ENCODE results near the gene CIAO2A. TPM values are rescaled to one million over a fixed set of nuclear protein-coding genes. Genes with fewer than 3 reads are reported as not detected.

Gene CIAO2A
- total RNA-seq, 1 donor from 2014 or later = 53.4 TPM

DNA sequence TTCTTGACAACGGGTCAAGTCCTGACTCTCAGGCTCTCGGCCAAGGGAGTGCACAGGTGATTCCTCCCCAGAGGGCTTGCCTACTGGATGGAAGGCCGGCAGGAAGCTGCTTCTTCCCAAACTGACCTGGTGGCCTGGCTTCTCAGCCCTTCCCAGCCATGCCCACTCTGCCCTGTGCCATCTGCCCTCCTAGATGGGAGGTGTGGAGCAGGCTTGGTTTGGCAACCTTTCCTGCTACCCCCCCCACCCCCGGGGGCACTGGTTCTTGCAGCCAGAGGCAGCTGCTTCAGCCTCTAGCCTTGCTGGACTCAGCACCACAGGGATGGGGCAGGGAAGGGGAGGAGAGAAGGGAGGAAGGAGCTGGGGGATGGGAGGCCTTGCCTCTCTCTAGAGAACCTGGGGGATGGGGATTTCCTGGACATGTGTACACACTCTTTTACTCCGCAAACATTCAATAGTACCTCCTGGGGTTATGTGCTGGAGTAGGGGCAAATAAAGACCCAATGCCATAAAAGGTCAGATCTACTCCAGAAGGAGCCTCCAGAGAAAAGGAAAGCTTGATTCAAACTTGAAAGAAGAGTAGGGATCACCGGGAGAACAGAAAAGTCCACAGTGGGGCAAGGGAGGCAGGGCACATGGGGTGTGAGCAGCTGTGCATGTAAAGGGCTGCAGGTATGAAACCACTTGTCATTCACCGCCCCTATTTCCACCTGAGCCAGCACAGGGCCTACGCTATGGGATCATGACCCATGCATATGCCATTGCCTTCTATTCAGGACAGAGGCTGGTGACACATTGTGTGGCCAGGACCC, 43.2 kb downstream of the CIAO2A start:
- no peak overlapping the region for H3K9ac ChIP-seq (ENCODE audit: low read length)
- Mint-ChIP-seq H3K4me1 (ENCODE audit: low read depth, unreplicated experiment) (peaks cover 10% of the 10 kb centered on the region), H3K27me3 (ENCODE audit: low read depth, unreplicated experiment) (peaks cover 31% of the 10 kb centered on the region), H3K36me3 (ENCODE audit: low read depth, unreplicated experiment) (no peaks in the 10 kb centered on the region), H3K4me3 (ENCODE audit: unreplicated experiment) (no peak overlapping the region), H3K27ac (ENCODE audit: unreplicated experiment) (no peak overlapping the region), H3K9me3 (ENCODE audit: unreplicated experiment) (no peaks in the 10 kb centered on the region)
- no peak overlapping the region for H3K4me3 ChIP-seq (ENCODE audit: insufficient read depth, low read depth, low read length)
- no peaks in the 10 kb centered on the region for H3K79me2 ChIP-seq (ENCODE audit: insufficient read depth, low read length)
- no peaks in the 10 kb centered on the region for H3K36me3 ChIP-seq (ENCODE audit: insufficient read depth, low read length)
- no peak for FAIRE-seq
- H3K9me3 ChIP-seq (ENCODE audit: insufficient read depth, low read depth, low read length) = no peaks in the 10 kb centered on the region
- H3K27ac ChIP-seq (ENCODE audit: low read depth, low read length) = no peak overlapping the region
- DNase-seq (ENCODE audit: low read depth) = no peak
- H4K20me1 ChIP-seq (ENCODE audit: insufficient read depth, low read length) = no peaks in the 10 kb centered on the region
- H3K4me2 ChIP-seq (ENCODE audit: low read length) = no peak overlapping the region
- no peak overlapping the region for H2AFZ ChIP-seq (ENCODE audit: low read depth, low read length)
- peaks cover 5% of the 10 kb centered on the region for H3K27me3 ChIP-seq (ENCODE audit: insufficient read depth, low read length)
- peaks cover 6% of the 10 kb centered on the region for H3K4me1 ChIP-seq (ENCODE audit: insufficient read depth, low read length)
- TF ChIP-seq, protein P1, sequence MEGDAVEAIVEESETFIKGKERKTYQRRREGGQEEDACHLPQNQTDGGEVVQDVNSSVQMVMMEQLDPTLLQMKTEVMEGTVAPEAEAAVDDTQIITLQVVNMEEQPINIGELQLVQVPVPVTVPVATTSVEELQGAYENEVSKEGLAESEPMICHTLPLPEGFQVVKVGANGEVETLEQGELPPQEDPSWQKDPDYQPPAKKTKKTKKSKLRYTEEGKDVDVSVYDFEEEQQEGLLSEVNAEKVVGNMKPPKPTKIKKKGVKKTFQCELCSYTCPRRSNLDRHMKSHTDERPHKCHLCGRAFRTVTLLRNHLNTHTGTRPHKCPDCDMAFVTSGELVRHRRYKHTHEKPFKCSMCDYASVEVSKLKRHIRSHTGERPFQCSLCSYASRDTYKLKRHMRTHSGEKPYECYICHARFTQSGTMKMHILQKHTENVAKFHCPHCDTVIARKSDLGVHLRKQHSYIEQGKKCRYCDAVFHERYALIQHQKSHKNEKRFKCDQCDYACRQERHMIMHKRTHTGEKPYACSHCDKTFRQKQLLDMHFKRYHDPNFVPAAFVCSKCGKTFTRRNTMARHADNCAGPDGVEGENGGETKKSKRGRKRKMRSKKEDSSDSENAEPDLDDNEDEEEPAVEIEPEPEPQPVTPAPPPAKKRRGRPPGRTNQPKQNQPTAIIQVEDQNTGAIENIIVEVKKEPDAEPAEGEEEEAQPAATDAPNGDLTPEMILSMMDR (IDR thresholded peaks at IDR 0.05; ENCODE audit: insufficient read depth, low read depth, low read length) = no peak
- TF ChIP-seq EZH2 (IDR thresholded peaks at IDR 0.05; ENCODE audit: insufficient read depth, low read length) = no peak

DNA sequence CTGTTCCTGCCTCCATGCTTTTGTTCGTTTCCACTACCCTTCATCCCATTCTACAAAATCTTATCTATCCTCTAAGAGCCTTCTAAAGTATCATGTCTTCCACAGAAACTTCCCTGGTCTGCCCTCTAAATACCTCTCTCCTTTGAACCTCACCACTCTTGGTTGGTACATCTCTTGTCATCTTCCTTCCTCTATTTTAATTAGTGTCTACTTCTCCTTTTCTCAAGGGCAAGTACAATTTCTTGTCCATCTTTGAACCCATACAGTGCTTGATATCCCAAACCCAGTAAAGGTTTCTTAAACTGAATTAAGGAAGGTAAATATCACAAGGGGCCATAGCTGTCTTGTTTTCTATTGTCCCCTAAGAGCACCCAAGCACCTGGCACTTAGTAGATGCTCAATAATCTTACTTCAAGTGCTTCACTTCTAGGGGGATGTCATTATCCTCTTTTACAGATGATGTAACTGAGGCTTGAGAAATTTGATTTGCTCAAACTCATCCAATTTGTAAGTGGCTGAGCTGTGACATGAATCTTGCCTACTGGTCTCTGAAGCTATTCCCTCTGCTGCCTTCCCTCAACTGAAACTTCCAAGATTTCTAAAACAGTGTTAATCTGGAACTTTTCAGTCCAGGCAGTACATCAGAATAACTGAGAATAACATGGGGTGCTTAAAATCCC, 44.7 kb downstream of the CIAO2A start:
- Mint-ChIP-seq H3K36me3 (ENCODE audit: low read depth, unreplicated experiment) (no peaks in the 10 kb centered on the region), H3K27me3 (ENCODE audit: low read depth, unreplicated experiment) (peaks cover 44% of the 10 kb centered on the region), H3K27ac (ENCODE audit: unreplicated experiment) (no peak overlapping the region), H3K9me3 (ENCODE audit: unreplicated experiment) (no peaks in the 10 kb centered on the region), H3K4me3 (ENCODE audit: unreplicated experiment) (no peak overlapping the region), H3K4me1 (ENCODE audit: low read depth, unreplicated experiment) (peaks cover 16% of the 10 kb centered on the region)
- Histone ChIP-seq H3K4me1 (ENCODE audit: insufficient read depth, low read length) (peaks cover 6% of the 10 kb centered on the region), H4K20me1 (ENCODE audit: insufficient read depth, low read length) (no peaks in the 10 kb centered on the region), H3K36me3 (ENCODE audit: insufficient read depth, low read length) (no peaks in the 10 kb centered on the region), H3K9me3 (ENCODE audit: insufficient read depth, low read depth, low read length) (no peaks in the 10 kb centered on the region), H2AFZ (ENCODE audit: low read depth, low read length) (no peak overlapping the region), H3K9ac (ENCODE audit: low read length) (no peak overlapping the region), H3K27ac (ENCODE audit: low read depth, low read length) (no peak overlapping the region), H3K4me2 (ENCODE audit: low read length) (no peak overlapping the region), H3K27me3 (ENCODE audit: insufficient read depth, low read length) (peaks cover 7% of the 10 kb centered on the region), H3K4me3 (ENCODE audit: insufficient read depth, low read depth, low read length) (no peak overlapping the region), H3K79me2 (ENCODE audit: insufficient read depth, low read length) (no peaks in the 10 kb centered on the region)
- DNase-seq (ENCODE audit: low read depth) (no peak), FAIRE-seq (no peak)
- no peak for TF ChIP-seq EZH2 (IDR thresholded peaks at IDR 0.05; ENCODE audit: insufficient read depth, low read length)
- TF ChIP-seq, protein P1 (IDR thresholded peaks at IDR 0.05; ENCODE audit: insufficient read depth, low read depth, low read length) = no peak
